ENCODE measurements around the gene GAS6.

GRCh38 chr13:113889467-113889866, 25.6 kb upstream of the GAS6 start:
- TF ChIP-seq, protein P1, sequence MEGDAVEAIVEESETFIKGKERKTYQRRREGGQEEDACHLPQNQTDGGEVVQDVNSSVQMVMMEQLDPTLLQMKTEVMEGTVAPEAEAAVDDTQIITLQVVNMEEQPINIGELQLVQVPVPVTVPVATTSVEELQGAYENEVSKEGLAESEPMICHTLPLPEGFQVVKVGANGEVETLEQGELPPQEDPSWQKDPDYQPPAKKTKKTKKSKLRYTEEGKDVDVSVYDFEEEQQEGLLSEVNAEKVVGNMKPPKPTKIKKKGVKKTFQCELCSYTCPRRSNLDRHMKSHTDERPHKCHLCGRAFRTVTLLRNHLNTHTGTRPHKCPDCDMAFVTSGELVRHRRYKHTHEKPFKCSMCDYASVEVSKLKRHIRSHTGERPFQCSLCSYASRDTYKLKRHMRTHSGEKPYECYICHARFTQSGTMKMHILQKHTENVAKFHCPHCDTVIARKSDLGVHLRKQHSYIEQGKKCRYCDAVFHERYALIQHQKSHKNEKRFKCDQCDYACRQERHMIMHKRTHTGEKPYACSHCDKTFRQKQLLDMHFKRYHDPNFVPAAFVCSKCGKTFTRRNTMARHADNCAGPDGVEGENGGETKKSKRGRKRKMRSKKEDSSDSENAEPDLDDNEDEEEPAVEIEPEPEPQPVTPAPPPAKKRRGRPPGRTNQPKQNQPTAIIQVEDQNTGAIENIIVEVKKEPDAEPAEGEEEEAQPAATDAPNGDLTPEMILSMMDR (IDR thresholded peaks at IDR 0.05): no peak
- TF ChIP-seq POLR2A (IDR thresholded peaks at IDR 0.05): no peak

All from adrenal gland (tissue), 5 donors.